Suprapubic skin (tissue), 4 donors: Measurements from ENCODE around the gene ANGPTL5.

Experiments used
- EP300 ChIP-seq: sonication (generic); formaldehyde crosslinking; IDR thresholded peaks from one replicate; pipeline ENCODE4 v1.6.1; 2017; ENCODE audit warnings: antibody characterized with exemption
- POLR2AphosphoS5 ChIP-seq, 3 donors: sonication (generic); formaldehyde crosslinking; IDR thresholded peaks; one replicate each; pipeline ENCODE4 v1.6.1; 2017; ENCODE audit warnings: antibody characterized with exemption in 3 of 3
- TF ChIP-seq, protein P1 (sequence below), 2 donors: fragments of 200-600 bp in 1 of 2; fragments of 450-650 bp in 1 of 2; sonication (generic) in 1 of 2; IDR thresholded peaks; one replicate each; pipeline ENCODE4 v1.5.1; 2016 to 2019; ENCODE audit warnings: antibody characterized with exemption in 2 of 2, mild to moderate bottlenecking in 1 of 2, moderate library complexity in 1 of 2

DNA sequence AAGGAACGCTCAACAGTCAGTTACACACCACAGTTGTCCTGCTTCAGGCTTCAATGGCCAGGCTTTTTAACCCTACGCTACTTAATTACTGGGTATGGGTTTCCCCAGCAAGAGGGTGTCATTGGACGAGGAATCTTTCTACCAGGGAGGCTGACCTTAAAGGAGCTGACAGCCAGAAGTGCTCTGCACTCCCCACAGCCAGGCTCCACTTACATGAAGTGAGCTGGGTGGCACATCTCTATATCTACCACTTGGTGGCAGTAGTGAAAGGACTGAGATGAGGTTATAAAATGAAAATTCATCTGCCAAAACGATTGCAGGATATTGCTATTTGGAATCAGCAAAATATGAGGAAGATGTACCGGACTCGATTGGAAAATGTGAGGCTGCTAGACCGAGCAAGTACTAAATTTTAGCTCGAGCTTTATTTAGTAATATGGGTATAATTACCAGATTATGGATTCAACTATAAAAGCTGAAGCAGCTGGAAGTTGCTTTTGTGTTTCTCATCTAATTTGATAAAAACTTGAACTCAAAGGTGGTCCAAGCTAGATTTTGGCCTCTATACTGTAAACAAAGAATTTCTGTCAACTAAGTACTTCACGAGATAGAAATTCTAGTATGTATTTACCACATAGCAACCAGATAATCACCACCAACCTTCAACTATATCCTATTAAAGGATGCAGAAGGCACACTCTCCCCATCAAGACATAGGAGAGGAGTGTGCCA lies 55.5 kb downstream of the ANGPTL5 start:
- TF ChIP-seq, protein P1, sequence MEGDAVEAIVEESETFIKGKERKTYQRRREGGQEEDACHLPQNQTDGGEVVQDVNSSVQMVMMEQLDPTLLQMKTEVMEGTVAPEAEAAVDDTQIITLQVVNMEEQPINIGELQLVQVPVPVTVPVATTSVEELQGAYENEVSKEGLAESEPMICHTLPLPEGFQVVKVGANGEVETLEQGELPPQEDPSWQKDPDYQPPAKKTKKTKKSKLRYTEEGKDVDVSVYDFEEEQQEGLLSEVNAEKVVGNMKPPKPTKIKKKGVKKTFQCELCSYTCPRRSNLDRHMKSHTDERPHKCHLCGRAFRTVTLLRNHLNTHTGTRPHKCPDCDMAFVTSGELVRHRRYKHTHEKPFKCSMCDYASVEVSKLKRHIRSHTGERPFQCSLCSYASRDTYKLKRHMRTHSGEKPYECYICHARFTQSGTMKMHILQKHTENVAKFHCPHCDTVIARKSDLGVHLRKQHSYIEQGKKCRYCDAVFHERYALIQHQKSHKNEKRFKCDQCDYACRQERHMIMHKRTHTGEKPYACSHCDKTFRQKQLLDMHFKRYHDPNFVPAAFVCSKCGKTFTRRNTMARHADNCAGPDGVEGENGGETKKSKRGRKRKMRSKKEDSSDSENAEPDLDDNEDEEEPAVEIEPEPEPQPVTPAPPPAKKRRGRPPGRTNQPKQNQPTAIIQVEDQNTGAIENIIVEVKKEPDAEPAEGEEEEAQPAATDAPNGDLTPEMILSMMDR (IDR thresholded peaks at IDR 0.05) = peak; percentile 60 to 64
- no peak for TF ChIP-seq EP300
- TF ChIP-seq POLR2AphosphoS5 (IDR thresholded peaks at IDR 0.05) = no peak
